Body of pancreas (tissue), 4 donors: ENCODE data around the gene CENATAC. TPM values are rescaled to one million over a fixed set of nuclear protein-coding genes. Genes with fewer than 3 reads are reported as not detected.
"Not testable (repeated sequence)": the region's sequence is repeated elsewhere in the genome, so short reads cannot be mapped to it uniquely, and the experiment has no call there.

ENCODE experiments used
- ATAC-seq: fragments of 150-250 bp; one replicate; pipeline ENCODE4 v1.9.1; 2016
- DNase-seq, 4 donors: peaks; one replicate each; pipeline ENCODE4 v3.0.0-alpha.2; 2019
- H3K27ac ChIP-seq, 4 donors: fragments of 200-600 bp; sonication (generic); 1 replicate in 3 of 4; 2 replicates in 1 of 4; pipeline versions ENCODE4 v1.5.1 to v1.6.1; 2016 to 2019; ENCODE audit warnings: mild to moderate bottlenecking in 1 of 4, mixed read lengths in 1 of 4, moderate library complexity in 1 of 4
- H3K27me3 ChIP-seq, 2 donors: fragments of 200-600 bp; sonication (generic); one replicate each; pipeline ENCODE4 v1.6.0; 2016; ENCODE audit warnings: mild to moderate bottlenecking in 1 of 2
- H3K36me3 ChIP-seq, 2 donors: fragments of 200-600 bp; sonication (generic); replicated peaks in 1 of 2; 2 replicates each; pipeline ENCODE4 v1.5.1; 2016; ENCODE audit warnings: low read depth in 2 of 2; ENCODE audit not compliant: insufficient read depth in 1 of 2
- H3K4me1 ChIP-seq: fragments of 200-600 bp; sonication (generic); one replicate; pipeline ENCODE4 v1.6.0; 2016
- H3K4me3 ChIP-seq, 2 donors: fragments of 200-600 bp; sonication (generic); 1 replicate in 1 of 2; 2 replicates in 1 of 2; pipeline ENCODE4 v1.5.1; 2016 to 2019
- H3K9me3 ChIP-seq, 3 donors: fragments of 200-600 bp; sonication (generic); 1 replicate in 2 of 3; 2 replicates in 1 of 3; pipeline ENCODE4 v1.5.1; 2016
- POLR2A ChIP-seq, 3 donors: fragments of 450-650 bp; IDR thresholded peaks; one replicate each; pipeline ENCODE4 v1.6.1; 2016; ENCODE audit warnings: antibody characterized with exemption in 3 of 3, mild to moderate bottlenecking in 2 of 3
- WGBS, 2 donors: methylation state at CpG; one replicate each; pipeline ENCODE4 v1.1.5; 2017; 5-methylcytosine and 5-hydroxymethylcytosine counted together
- intact Hi-C: fragments of 100-400 bp; cut with DNase I; formaldehyde crosslinking; loops from one replicate; pipeline ENCODE4 v1.15.1; 2023
- total RNA-seq, 2 donors: library from RNA; depleted of rRNA; stranded (reverse); fragments of >200 nt; gene quantifications; one replicate each; pipeline ENCODE4 v1.1.0, GENCODE V29; 2016
- TF ChIP-seq, protein P1 (sequence below), 7 experiments: fragments of 450-650 bp in 4 of 7; fragments of 200-600 bp in 3 of 7; sonication (generic) in 3 of 7; IDR thresholded peaks; one replicate each; pipeline ENCODE4 v1.5.1; 2016 to 2019; ENCODE audit warnings: antibody characterized with exemption in 7 of 7

The CENATAC gene
- total RNA-seq, 2 donors from 2014 or later = 68.7 to 95.9 TPM

- intact Hi-C loops = no loop called here
- DNase-seq = peak in 1 of 4 donors; percentile 20
Observed at GRCh38 chr11:118980191-118980881, 17.6 kb upstream of the CENATAC start.

DNA sequence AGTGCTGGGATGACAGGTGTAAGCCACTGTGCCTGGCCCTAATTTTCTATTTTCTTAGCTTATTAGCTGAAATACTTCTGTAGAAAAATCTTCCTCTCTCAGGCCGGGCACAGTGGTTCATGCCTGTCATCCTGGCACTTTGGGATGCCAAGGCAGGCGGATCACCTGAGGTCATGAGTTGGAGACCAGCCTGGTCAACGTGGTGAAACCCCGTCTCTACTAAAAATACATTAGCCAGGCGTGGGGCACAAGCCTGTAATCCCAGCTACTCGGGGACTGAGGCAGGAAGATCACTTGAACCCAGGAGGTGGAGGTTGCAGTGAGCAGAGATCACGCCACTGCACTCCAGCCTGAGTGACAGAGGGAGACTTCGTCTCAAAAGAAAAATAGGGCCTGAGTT, 13.6 kb upstream of the CENATAC start:
- H3K27me3 ChIP-seq, ATAC-seq, intact Hi-C loops, H3K36me3 ChIP-seq, DNase-seq, H3K27ac ChIP-seq, H3K9me3 ChIP-seq, H3K4me1 ChIP-seq, H3K4me3 ChIP-seq: not testable (repeated sequence)
- WGBS, 2 donors = 64% methylated on average over 8 of the region's 8 CpGs

More at GRCh38 chr11:118980191-118980881, 17.6 kb upstream of the CENATAC start:
- Histone ChIP-seq H3K9me3 (no peaks in the 10 kb centered on the region), H3K27me3 (no peaks in the 10 kb centered on the region), H3K4me1 (no peaks in the 10 kb centered on the region), H3K27ac (no peak overlapping the region), H3K36me3 (no peaks in the 10 kb centered on the region), H3K4me3 (no peak overlapping the region)
- 25 to 31% methylated on average over 19 to 21 of the region's 21 CpGs for WGBS, 2 donors
- no peak for ATAC-seq
- TF ChIP-seq POLR2A (IDR thresholded peaks at IDR 0.05) = no peak
- TF ChIP-seq, protein P1, sequence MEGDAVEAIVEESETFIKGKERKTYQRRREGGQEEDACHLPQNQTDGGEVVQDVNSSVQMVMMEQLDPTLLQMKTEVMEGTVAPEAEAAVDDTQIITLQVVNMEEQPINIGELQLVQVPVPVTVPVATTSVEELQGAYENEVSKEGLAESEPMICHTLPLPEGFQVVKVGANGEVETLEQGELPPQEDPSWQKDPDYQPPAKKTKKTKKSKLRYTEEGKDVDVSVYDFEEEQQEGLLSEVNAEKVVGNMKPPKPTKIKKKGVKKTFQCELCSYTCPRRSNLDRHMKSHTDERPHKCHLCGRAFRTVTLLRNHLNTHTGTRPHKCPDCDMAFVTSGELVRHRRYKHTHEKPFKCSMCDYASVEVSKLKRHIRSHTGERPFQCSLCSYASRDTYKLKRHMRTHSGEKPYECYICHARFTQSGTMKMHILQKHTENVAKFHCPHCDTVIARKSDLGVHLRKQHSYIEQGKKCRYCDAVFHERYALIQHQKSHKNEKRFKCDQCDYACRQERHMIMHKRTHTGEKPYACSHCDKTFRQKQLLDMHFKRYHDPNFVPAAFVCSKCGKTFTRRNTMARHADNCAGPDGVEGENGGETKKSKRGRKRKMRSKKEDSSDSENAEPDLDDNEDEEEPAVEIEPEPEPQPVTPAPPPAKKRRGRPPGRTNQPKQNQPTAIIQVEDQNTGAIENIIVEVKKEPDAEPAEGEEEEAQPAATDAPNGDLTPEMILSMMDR (IDR thresholded peaks at IDR 0.05) = no peak

GRCh38 chr11:118984825-118985224, 13.1 kb upstream of the CENATAC start:
- no peaks in the 10 kb centered on the region for H3K4me1 ChIP-seq
- H3K36me3 ChIP-seq = no peaks in the 10 kb centered on the region
- H3K4me3 ChIP-seq = no peak overlapping the region
- H3K9me3 ChIP-seq = no peaks in the 10 kb centered on the region
- TF ChIP-seq POLR2A (IDR thresholded peaks at IDR 0.05) = no peak
- TF ChIP-seq, protein P1 (IDR thresholded peaks at IDR 0.05) = no peak
- ATAC-seq (no peak), DNase-seq (no peak)
- intact Hi-C loops = no loop called here
- H3K27me3 ChIP-seq = no peaks in the 10 kb centered on the region
- H3K27ac ChIP-seq = no peak overlapping the region
- 70 to 90% methylated on average over 2 of the region's 2 CpGs for WGBS, 2 donors

GRCh38 chr11:118988280-118988679, 9.7 kb upstream of the CENATAC start:
- TF ChIP-seq POLR2A (IDR thresholded peaks at IDR 0.05) = no peak
- TF ChIP-seq, protein P1 (IDR thresholded peaks at IDR 0.05) = no peak
- no peak overlapping the region for H3K4me3 ChIP-seq
- H3K4me1 ChIP-seq = no peaks in the 10 kb centered on the region
- DNase-seq (no peak), ATAC-seq (no peak)
- H3K9me3 ChIP-seq = no peaks in the 10 kb centered on the region
- no peaks in the 10 kb centered on the region for H3K27me3 ChIP-seq
- WGBS, 2 donors = 91 to 94% methylated on average over 5 of the region's 5 CpGs
- H3K36me3 ChIP-seq = no peaks in the 10 kb centered on the region
- no peak overlapping the region for H3K27ac ChIP-seq
- intact Hi-C loops = no loop called here

- ATAC-seq, DNase-seq, H3K4me3 ChIP-seq, H3K4me1 ChIP-seq, H3K27me3 ChIP-seq, H3K9me3 ChIP-seq, intact Hi-C loops, H3K36me3 ChIP-seq, H3K27ac ChIP-seq: not testable (repeated sequence)
- 89 to 95% methylated on average over 11 to 19 of the region's 44 CpGs for whole genome bisulfite sequencing, 2 donors
Observed at GRCh38 chr11:118991486-118992038, 6.4 kb upstream of the CENATAC start.
